Inflammatory macrophage treated with lipopolysaccharide for 1 hour (primary cell): ENCODE measurements around the gene GPR39.

Experiments
- DNase-seq, 2 donors: peaks; one replicate each; pipeline ENCODE4 v3.0.0-alpha.2; 2020 to 2022

Gene GPR39

DNA sequence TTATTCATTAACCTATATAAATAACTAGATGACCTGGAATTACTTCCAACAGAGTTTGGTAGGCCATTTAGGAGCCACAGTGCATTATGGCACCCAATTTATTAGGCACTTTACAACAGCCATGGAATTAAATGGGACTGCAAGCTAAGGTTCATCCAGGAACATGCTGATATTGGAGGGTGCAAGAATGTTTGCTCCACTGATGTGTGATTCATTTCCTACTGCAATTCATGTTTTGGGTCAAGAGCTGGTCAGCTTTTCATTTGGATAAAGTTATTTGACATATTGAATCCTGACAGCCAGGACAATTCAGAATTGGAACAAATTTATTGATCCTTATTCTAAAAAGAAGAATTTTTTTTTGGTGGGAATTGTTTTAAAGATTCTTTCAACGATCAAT is 265.2 kb downstream of the GPR39 start:
- no peak for DNase-seq

DNA sequence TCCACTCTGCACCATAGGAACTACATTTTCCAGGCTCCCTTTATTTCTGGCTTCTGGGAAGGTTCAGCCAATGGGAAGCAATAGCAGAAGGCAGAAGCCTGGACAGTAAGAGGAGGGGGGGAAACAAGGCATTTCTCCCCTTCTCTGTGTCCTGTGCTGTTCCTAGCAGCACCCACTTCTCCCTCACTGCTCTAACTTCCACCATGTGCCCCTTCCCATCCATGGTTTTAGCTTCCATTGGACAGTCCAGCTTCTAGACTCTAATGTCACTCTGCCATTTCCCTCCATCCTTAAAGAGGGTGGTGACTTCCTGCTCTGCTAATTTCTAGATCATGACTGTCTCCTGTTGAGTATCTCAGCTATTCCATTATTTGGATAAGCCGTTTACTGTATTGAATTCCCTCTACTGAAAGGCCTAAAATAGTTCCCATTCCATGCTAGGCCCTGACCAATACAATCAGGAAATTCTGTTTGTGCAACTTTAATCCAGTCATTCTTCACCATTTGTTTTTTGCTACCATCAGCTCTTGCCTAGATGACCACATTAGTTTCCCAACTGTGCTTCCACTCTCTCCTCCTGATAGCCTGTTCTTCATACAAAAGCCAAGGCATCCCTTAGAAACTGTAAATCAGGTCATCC is 274.2 kb downstream of the GPR39 start:
- no peak for DNase-seq

DNA sequence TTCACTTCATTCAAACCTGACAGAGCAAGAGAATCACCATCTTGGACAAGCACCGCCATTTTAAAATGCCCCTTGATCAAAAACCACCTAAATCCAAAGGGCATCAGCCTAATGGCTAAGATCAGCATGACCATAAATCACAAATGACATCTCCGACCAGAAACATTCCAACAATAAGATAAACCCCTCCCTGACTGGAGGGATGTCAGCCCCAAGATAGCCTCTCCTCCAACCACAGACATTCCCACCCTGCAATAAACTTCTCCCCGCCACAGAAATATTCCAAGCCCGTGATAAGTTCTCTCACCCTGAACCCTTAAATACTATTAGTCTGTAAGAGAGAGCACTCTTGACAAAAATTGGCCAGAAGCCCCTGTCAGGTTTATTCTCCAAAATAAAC is 275.0 kb downstream of the GPR39 start:
- no peak for DNase-seq

DNA sequence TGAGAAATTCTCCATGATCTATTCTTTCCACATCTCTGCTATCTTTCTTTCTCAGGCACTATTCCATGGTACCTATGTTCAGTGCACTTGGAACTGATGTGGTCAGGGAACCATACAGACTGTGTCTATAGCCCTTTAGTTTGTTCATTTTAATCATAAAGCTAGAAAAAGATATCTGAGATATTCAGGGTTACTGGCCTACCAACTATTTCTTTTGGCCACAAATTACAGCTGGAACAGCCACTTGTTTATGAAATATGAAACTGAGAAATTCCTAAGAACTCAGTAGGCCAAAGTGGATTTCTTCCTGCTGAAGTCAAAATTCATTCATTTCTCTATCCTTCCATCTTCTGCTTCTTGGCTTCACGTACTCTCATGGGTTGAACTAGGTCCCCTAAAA is 276.2 kb downstream of the GPR39 start:
- DNase-seq: no peak
